CD4-positive, alpha-beta T cell treated with Interleukin-15 for 4 hours (primary cell): ENCODE measurements around the gene RIF1.
A peak's percentile ranks its signal among the peaks of the same experiment; 100 is the strongest.

ENCODE experiments used
- DNase-seq: peaks from one replicate; pipeline ENCODE4 v3.0.0-alpha.2; 2020; ENCODE audit warnings: low spot score

Gene RIF1

GRCh38 chr2:151422917-151423439 is 13.3 kb downstream of the RIF1 start:
- no peak for DNase-seq

- peak; percentile 63 for DNase-seq
Measured at GRCh38 chr2:151423760-151424159, 14.1 kb downstream of the RIF1 start.

- DNase-seq, result peak; percentile 47
Measured at GRCh38 chr2:151437630-151438029, 27.9 kb downstream of the RIF1 start.

GRCh38 chr2:151438506-151438905 is 28.8 kb downstream of the RIF1 start:
- no peak for DNase-seq

GRCh38 chr2:151439127-151439526 is 29.4 kb downstream of the RIF1 start:
- DNase-seq, result no peak

- no peak for DNase-seq
Measured at GRCh38 chr2:151459358-151459757, 49.7 kb downstream of the RIF1 start.

- no peak for DNase-seq
Measured at GRCh38 chr2:151465771-151466170, 56.1 kb downstream of the RIF1 start.

GRCh38 chr2:151470556-151470955 is 60.9 kb downstream of the RIF1 start:
- DNase-seq, result no peak

GRCh38 chr2:151472966-151473365 is 63.3 kb downstream of the RIF1 start:
- DNase-seq, result no peak

- DNase-seq, result no peak
Measured at GRCh38 chr2:151475071-151475470, 65.4 kb downstream of the RIF1 start.

- no peak for DNase-seq
Measured at GRCh38 chr2:151476287-151476686, 66.6 kb downstream of the RIF1 start.

GRCh38 chr2:151478011-151478410 is 68.3 kb downstream of the RIF1 start:
- DNase-seq, result no peak

- DNase-seq, result no peak
Measured at GRCh38 chr2:151481744-151482143, 72.0 kb downstream of the RIF1 start.

GRCh38 chr2:151482171-151482725 is 72.5 kb downstream of the RIF1 start:
- DNase-seq, result no peak

GRCh38 chr2:151483546-151483945 is 73.8 kb downstream of the RIF1 start:
- DNase-seq, result no peak

GRCh38 chr2:151484100-151484499 is 74.4 kb downstream of the RIF1 start:
- no peak for DNase-seq

- DNase-seq, result no peak
Measured at GRCh38 chr2:151486053-151486452, 76.4 kb downstream of the RIF1 start.

GRCh38 chr2:151490276-151490675 is 80.6 kb downstream of the RIF1 start:
- DNase-seq, result no peak

- no peak for DNase-seq
Measured at GRCh38 chr2:151491496-151491895, 81.8 kb downstream of the RIF1 start.

- no peak for DNase-seq
Measured at GRCh38 chr2:151498178-151498577, 88.5 kb downstream of the RIF1 start.

- DNase-seq, result no peak
Measured at GRCh38 chr2:151506170-151506569, 96.5 kb downstream of the RIF1 start.

- no peak for DNase-seq
Measured at GRCh38 chr2:151508519-151508918, 98.8 kb downstream of the RIF1 start.

- DNase-seq, result no peak
Measured at GRCh38 chr2:151518802-151519201, 109.1 kb downstream of the RIF1 start.

- no peak for DNase-seq
Measured at GRCh38 chr2:151520976-151521375, 111.3 kb downstream of the RIF1 start.

GRCh38 chr2:151522556-151522955 is 112.9 kb downstream of the RIF1 start:
- DNase-seq, result no peak
